MV-4-11 (cell line): Measurements from ENCODE around the gene FXYD6.
"Not testable (repeated sequence)": the region's sequence is repeated elsewhere in the genome, so short reads cannot be mapped to it uniquely, and the experiment has no call there.

Experiments
- DNase-seq: peaks from one replicate; lab custom pipeline; 2025; lab: John Stamatoyannopoulos, UW

FXYD6 gene, protein sequence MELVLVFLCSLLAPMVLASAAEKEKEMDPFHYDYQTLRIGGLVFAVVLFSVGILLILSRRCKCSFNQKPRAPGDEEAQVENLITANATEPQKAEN

DNA sequence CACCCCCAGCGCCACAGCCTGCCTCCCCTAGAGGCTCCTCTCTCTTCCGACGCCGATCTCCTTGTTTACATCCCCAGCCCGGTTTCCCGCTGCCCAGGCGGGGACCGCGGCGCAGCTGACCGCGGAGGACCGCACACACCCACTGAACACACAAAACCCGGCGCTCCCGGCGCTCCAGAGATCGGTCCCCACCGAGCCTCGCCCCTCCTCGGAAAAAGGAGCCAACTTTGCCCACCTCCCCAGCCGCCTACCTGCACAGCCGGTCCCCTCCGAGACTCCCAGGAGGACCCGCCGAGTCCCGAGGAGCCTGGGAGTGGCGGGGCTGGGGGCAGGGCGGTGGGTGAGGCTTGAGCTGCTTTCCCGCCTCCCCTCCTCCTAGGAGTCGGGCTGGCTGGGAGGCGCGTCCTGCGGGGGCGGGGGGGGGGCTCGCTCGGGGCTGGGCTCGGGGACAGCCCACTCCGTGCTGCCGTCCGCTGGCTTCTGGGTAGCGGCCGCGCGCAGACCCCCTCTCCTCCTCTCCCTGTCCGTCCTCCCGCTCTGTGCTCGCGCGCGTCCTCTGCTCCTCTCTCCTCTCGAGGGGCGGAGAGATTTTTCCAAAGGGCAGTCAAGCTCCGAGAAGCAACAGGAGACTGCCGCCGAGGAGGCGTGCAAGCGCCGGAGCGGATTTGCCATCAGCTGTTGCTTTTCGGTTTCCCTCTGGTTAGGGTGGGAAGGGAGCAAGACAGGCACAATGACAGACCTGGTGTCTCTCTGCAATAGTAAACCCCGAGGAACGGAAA, at the start of gene FXYD6:
FXYD6 (minus strand) TSS at position 318 of the 779 bp plus-strand sequence. CDS start 33,882 bp downstream, outside the sequence.
- DNase-seq, result no peak

DNA sequence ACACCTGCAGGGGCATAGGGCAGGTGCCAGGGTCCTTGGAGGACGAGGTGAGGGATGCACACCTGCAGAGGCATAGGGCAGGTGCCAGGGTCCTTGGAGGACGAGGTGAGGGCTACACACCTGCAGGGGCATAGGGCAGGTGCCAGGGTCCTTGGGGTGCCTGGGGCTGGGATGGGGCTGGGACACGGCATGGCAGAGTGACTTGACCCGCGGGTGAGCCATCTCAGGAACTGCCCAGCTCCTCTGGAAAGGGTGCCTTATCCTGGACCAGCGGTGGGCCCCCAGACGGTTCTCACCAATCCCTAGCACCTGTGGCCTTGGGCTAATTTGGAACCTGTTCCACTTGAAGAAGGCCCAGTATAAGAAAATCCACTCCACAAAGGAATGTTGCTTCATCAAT, 49.7 kb upstream of the FXYD6 start:
- DNase-seq, result not testable (repeated sequence)

DNA sequence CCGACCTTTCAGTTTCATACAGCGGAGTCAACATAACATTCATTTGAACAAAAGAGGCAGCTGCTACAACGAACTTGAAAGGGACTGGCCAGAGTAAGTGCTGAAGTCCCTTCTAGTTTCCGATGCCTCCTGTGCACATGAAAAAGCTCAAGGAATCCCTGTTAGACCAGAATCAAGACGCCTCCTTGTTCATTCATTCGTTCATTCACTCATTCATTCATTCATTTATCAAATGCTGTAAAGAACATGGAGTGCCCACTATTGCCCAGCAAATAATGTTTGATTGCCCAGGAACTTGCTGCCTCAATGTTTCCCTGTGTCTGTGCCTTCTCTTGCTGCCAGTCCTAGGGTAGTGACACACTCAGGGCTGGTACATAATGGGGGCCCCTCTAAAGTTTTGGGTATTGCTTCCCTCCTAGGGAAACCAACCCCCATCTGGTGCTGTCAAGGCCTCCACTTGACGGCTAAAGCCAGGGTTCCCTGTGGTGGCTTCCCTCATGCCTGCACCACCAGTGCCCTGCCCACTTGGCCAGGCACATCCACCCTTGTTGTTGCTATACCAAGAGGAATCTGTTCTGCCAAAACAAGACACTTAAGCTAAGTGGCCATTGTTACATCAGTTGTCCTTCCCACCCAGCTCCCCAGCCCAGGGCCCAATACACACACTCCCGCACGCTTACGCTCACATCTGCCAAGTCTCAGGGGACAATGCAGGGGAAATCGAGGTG, 48.9 kb upstream of the FXYD6 start:
- no peak for DNase-seq

DNA sequence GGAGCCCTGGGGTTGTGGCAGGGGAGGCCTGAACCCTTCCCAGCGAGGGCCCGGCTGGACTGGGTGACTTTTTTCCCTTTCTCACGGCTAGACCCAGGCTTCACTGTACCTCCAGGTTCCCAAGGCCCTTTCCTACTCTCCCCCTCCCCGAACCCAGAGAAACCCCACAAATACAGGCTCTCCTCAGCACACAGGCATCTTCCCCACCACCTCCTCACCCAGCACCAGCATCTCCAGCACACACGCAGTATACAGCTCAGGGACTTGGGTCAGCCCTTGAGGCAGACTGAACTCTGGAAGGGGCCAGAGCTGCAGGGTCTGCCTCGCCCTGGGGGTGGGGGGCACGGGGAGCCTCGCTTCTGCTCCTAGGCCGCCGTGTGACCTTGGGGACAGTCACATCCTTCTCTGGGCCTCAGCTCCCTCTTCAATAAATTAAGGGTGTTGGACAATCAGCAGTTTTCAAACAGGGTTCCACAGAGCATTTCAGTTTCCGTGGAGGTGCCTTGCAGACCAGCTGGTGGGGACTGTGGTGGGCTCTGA, 48.2 kb upstream of the FXYD6 start:
- no peak for DNase-seq

DNA sequence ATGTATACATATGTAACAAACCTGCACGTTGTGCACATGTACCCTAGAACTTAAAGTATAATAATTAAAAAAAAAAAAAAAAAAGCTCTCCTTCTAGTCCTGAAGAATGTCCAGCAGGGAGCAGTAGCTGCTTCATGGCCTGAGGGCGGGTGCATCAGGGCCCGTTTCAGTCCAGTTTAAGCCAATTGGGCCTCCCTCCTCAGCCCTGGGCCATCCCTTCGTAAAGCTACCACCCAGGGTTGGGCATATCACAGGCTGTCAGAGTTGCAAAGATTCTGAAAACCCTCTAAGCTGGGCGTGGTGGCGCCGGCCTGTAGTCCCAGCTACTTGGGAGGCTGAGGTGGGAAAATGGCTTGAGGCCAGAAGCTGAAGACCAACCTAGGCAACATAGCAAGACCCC, 47.3 kb upstream of the FXYD6 start:
- DNase-seq, result no peak

DNA sequence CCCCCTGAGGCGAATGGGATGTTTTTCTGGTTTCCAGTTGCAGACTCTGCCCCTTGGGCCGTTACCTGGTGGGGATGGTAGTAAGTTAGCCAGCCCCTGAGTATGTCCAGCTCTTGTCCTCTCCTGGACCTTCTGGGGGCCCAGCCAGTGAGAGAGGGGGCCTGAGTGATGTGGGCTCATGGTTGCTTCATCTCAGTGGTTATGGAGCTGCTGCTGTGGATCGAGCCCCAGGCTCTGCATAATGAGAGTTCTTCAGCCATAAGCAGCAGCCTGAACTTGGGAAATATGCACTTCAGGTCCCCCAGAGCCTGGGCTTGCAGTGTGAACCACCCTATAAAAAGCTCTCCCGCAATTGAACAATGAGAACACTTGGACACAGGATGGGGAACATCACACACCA, 46.8 kb upstream of the FXYD6 start:
- no peak for DNase-seq

DNA sequence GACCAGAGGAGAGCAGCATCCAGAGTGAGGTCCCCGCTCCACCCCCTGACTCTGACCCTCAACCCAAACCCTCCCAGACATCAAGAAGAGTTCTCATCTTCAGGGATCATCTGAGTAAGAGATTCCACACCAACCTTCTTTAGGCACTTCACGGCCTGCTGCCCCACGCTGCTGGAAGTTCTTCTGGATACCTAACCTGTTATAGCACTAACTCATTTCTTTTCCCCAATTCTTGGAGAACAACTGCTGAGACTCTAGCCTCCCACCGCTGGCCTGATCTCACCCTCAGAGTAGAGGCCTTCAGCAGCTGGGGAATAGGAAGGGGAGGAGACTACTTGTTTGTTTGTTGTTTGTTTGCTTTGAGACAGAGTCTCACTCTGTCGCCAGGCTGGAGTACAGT, 45.4 kb upstream of the FXYD6 start:
- DNase-seq, result no peak

DNA sequence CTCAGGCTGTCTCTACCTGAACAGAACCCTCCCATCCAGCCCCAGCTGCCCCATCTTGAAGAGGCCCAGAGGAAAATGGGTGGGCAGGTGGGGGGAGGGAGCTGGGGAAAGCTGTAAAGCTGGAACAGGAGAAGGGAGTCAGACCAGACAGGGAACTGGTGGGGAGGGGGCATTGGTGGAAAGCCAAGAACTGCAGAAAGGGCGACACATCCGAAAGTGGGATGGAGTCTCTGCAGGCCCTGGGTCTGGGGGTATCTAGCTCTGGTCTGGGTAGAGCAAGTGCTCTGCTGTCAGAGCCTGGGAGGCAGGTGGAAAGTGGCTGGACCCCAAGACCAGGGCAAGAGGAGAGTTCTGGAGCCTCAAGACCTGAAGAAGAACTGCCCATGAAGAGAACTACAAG, 45.0 kb upstream of the FXYD6 start:
- DNase-seq, result no peak

DNA sequence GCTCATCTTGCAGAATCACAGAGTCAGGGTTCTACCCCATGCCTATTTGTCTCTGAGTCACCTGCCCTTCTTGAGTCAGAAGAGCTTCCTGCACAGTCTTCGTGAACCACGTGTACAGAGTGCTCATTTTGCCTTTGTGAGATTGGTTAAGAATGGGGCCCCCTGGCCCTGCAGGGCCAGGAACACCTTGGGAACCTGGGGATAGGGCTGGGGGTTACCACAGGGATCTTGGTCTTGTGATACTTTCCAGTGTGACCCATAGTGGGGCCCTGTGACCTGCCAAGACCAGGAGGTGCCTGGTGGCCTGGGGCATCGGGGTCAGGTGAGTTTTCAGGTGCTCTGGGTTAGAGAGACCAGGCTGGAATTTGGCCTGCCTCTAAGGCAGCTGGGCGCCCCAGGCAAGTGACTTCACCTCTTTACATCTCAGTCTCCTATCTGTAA, 43.3 kb upstream of the FXYD6 start:
- DNase-seq, result no peak

DNA sequence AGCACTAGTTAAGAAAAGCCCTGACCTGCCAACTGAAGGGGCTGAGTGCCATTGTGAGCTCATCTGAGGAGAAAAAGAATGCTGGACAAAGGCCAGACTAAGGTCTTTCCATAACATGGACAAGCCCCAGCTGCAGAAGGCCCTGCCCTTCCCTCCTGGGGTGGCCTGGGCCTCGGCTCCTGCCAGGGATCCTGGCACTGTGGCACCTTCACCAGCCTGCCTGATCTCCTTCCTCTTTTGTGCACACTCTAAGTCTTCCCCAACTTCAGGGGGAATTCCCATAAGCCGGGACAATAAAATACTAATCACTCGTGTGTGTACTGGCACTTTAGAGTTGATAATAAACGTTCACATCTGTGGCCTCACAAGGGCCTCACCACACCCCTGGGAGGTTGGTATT, 42.9 kb upstream of the FXYD6 start:
- no peak for DNase-seq

DNA sequence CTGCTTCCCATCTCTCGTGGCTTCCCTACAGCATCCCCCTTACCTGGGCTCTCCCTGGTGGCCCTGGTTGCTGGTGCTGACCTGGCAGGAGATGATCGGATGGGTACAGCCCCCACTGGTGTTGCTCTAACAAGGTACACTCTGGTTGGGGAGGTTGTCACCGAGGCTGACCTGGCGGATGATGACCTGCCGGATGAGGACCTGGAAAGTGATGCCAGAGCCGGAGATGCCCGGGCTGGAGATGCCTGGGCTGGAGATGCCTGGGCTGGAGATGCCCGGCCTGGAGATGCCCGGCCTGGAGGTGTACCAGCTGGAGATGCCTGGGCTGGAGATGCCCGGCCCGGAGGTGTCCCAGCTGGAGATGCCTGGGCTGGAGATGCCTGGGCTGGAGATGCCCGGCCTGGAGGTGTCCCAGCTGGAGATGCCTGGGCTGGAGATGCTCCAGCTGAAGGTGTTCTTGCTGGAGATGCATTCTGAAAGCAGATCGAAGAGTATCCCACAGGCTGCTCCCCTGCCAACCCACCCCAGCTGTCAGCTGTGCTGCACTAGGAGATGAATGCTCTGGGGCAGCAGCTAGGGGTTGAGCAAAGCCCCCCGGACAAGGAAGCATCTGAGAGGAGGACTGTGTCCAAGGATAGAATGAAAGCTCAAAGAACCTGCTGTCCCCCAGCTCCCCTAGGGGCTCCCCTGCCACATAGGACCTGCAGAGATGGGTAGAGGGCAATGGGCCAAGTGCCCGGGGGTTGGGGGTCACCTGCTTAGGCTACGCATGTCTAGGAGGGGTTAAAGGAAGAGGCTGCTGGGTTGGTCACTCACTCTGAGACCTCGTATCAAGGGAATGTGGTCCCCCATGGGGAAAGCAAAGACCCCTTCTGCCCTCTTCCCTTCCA, 42.2 kb upstream of the FXYD6 start:
- DNase-seq, result no peak

DNA sequence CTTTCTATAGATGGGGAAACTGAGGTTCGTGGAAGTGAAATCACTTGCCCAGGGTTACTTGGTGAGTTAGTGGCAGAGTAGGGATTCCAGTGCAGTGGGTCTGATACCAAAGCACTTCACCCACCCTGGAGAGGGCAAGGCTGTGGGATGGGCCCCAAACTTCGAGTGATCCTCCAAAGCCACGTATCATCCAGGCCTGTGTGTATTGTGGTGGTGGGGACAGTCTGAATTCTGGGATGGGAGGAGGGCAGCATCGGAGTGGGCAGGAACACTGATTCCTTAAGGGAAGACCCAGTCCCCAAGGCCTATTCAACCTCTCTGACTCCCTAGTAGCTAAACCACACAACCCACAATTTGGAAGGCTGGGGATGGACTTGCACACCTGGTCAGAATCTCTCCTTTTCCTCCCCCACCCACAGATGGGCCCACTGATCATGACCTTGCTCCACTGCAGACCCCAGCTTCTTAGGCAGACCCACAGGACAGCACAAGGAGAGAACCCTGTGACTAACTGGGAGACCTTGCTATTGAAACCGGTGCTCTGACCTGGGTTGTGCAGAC, 41.2 kb upstream of the FXYD6 start:
- DNase-seq, result no peak

DNA sequence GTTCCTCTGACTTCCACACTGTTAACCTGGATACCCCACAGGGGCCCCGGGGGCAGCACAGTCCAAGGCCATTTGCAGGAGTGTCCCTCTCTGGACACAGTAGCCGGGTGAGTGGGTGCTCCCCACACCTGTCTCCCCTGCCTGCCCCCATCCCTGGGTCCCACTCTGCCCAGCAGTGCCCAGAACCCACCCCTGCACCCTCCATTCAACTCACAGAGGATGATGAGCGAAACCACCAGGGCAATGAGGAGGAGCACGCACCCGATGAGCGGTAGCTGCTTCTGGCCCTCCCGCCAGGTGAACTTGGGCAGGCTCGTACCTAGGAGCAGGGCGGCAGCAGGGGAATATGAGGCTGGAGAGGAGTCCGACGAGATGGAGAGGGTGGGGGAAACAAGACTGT, 40.5 kb upstream of the FXYD6 start:
- no peak for DNase-seq

DNA sequence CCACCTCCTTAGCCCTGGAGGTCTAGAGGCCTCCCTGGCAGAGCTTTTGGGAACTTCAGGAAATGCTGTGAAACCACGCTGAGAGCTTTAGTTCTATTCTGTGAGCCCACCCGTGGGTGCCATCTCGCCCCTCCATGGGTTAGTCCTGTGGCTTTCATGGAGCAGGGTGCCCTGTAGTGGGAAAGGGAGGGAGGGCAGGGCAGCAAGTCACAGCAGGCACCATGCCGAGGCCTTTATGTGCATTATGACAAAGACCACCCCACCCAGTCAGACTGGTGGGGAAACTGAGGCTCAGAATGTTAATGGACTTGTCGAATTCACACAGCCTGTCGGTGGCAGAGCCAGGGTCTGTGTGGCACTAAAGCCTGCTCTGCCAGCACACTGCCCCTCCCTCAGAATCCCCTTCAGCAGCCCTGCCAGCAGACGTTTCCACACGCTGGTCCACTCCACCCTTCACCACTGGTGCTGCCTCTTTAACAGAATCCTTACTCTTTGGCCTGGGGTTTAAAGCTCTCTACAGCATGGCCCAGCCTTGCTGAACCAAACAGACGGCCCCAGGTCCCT, 39.3 kb upstream of the FXYD6 start:
- DNase-seq, result no peak

DNA sequence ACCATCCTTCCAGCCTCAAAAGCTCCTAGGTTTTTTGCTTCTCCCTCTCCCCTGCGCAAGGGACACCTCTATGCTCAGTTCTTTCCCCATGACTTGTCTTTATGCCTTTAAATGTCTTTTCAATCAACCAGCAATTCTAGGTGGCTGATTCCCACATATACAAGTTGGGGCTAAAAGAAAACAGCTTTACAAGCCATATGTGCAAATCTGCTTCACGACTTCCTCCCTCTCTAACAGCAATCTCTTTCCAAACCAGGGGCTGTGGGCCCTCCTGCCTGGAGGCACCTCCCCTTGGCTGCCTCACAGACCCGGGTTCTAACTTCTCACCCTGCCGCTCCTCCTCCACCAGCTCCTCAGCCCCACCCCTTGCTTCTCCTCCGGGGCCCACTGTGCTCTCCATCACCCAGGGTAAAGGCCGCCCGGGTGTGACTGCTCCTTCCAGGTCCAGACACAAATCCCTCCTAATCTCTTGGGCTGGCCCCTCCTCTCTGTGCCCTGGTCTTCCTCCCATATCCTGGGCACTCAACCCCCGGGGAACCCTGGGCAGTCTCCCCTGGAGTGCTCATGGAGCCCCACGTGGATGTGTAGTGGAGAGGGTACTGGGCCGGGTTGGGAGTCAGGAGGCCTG, 38.6 kb upstream of the FXYD6 start:
- DNase-seq, result no peak

DNA sequence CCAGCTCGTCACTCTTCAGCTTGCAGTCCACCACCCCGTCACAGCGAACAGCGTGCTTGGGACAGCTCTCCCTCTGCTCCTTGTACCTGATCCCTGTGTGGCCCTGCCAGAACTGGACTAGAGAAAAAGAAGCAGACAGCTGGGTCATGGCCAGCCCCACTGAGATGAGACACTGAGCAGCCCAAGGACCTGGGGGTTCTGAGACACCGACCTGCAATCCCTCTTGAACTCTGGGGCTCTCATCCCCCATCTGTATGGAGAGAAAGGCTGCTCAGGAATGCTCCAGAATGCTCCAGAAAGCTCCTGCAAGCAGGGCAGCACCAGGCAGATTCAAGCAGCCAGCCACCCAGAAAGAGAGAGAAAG, 37.9 kb upstream of the FXYD6 start:
- DNase-seq, result no peak

DNA sequence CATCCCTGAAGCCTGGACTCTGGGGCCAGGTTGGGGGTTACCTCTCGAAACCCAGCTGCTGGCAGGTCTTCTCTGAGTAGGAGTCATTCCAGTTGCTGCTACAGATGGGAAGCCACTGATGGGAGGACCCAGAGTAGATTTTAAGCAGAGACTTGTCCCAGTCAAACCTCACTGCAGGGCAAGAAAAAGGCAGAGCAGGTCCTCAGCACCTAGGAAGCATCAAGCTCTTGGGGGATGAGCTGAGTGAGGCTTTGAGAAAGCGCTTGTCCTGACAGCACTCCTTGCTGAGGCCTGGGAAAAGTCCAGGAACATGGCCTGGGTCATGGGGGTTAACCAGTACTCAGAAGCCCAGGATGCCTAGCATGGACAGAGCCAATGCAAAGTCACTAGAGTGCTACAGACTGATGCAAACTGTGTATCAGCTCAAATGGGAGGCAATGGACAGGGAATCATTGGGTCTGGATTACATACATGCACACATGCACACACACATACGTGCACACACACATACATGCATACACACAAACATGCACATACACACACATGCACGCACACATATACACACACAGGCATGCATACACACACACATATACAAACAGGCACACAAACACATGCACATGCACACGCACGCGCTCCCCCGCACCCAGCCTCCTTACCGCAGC, 37.4 kb upstream of the FXYD6 start:
- DNase-seq, result no peak

DNA sequence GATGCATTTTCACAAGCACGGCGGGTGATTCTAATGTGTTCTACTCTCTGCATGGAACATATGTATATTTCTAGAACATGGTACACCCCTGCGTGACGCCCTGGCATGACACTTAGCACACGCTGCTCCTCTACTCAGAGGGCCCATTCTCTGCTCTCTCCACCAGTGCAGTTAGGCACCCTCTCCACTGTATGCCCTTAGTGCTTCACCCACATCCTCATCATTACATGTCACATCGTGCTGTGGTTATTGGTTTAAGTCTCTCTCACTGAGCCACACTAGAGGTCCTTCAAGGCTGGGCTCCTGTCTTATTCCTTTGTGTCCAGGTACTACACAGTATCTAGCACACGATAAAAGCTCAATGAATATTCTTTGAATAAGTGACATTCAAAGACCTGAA, 36.0 kb upstream of the FXYD6 start:
- no peak for DNase-seq

DNA sequence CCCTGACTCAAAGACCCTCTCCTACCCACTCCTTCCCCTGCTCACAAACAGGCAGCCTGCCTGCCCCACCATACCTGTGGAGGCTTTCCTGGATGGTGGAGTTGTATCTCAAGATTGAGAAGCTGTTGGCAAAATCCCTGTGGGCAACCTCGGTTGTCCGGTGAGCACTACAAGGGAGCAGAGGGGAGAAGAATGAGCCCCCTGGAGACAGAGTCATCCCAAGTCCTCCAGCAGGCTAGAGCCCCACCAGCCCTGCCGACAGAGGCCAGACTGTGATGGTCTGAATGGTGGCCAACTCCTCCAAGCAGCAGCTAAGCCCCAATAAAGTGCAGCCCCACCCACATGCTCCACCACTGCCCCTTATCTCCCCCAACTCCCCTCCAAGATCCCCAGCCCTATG, 35.2 kb upstream of the FXYD6 start:
- no peak for DNase-seq

DNA sequence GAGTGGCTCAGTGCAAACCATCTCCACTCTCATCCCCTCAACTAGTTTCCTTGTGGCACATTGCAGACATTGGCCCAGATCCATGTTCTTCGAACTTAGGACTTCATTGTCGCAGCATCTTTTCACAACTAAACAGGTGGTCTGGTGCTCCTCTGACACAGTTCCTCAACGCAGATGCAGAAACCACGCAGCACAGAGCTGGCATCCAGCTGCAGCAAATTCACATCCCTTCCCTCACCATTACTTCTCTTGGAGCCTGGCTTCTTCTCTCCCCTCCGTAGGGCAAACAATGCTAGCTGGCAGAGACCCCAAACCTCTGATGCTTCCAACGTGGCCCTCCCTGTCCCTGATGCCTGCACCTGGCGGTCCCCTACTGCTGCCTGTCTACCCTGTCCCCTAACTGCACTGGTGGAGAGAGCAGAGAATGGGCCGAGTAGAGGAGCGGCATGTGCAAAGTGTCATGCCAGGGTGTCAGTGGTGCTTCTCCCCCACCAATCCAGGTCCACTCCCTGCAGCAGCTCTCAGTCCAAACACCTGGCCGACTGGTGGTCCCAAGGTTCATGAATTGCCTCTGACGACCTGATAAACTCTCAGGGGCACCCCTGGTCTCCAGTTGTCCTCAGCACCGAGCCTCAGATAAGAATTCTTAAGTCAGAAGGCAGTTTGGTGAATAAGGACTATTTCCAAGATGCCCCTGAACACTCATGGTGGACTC, 34.6 kb upstream of the FXYD6 start:
- DNase-seq, result no peak
